ENCODE results near the gene TM4SF4.

TM4SF4 gene

DNA sequence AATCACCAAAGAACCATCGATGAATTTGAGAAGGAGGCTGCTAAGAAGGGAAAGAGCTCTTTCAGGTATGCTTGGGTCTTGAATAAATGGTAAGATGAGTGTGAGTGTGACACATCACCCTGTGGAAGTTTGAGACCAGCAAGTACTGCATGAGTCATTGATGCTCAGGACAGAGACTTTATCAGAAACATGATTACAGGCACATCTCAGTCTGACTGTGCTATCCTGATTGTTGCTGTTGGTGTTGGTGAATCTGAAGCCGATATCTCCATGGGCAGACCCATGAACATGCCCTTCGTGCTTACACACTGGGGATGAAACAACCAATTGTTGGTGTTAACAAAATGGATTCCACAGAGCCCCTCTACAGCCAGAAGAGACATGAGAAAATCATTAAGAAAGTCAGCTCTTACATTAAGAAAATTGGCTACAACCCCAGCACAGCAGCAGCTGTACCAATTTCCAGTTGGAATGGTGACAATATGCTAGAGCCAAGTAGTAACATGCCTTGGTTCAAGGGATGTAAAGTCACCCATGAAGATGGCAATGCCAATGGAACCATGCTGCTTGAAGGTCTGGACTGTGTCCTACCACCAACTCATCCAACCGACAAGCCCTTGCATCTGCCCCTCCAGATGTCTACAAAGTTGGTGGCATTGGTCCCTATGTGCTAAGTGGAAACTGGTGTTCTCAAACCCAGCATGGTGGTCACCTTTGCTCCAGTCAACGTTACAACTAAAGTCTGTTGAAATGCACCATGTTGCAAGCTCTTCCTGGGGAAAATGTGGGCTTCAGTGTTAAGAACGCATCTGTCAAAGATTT is 20.5 kb downstream of the TM4SF4 start:
- DNase-seq (ENCODE audit: low read depth): no peak
- no peak overlapping the region for H3K4me3 ChIP-seq (ENCODE audit: low read depth, low read length)
- in situ Hi-C loops (cut with HindIII; ENCODE audit: low sequenced_read_pairs): no loop called here
- TF ChIP-seq, protein P1, sequence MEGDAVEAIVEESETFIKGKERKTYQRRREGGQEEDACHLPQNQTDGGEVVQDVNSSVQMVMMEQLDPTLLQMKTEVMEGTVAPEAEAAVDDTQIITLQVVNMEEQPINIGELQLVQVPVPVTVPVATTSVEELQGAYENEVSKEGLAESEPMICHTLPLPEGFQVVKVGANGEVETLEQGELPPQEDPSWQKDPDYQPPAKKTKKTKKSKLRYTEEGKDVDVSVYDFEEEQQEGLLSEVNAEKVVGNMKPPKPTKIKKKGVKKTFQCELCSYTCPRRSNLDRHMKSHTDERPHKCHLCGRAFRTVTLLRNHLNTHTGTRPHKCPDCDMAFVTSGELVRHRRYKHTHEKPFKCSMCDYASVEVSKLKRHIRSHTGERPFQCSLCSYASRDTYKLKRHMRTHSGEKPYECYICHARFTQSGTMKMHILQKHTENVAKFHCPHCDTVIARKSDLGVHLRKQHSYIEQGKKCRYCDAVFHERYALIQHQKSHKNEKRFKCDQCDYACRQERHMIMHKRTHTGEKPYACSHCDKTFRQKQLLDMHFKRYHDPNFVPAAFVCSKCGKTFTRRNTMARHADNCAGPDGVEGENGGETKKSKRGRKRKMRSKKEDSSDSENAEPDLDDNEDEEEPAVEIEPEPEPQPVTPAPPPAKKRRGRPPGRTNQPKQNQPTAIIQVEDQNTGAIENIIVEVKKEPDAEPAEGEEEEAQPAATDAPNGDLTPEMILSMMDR (IDR thresholded peaks at IDR 0.05; ENCODE audit: low read depth, low read length, missing control alignments): no peak

- TF ChIP-seq, protein P1 (IDR thresholded peaks at IDR 0.05; ENCODE audit: low read depth, low read length, missing control alignments): no peak
- in situ Hi-C loops (cut with HindIII; ENCODE audit: low sequenced_read_pairs): no loop called here
- no peak for DNase-seq (ENCODE audit: low read depth)
- H3K4me3 ChIP-seq (ENCODE audit: low read depth, low read length): no peak overlapping the region
Measured at GRCh38 chr3:149495581-149496125, 21.2 kb downstream of the TM4SF4 start.

DNA sequence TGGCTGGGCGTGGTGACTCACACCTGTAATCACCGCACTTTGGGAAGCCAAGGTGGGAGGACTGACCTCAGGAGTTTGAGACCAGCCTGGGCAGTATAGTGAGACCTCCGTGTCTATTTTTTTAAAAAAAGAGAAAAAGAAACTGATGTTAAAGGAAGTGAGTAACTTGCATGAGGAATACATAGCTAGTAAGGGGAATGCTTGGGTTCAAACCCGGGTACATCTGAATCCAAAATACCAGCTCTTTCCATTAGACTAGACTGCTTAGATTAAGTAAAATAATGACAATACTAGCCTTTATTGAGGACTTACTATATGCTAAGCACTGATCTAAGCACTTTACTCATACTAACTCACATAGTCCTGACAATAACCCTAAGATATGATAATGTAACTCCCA is 22.4 kb downstream of the TM4SF4 start:
- no peak for DNase-seq (ENCODE audit: low read depth)
- TF ChIP-seq, protein P1 (IDR thresholded peaks at IDR 0.05; ENCODE audit: low read depth, low read length, missing control alignments): no peak
- H3K4me3 ChIP-seq (ENCODE audit: low read depth, low read length): no peak overlapping the region
- in situ Hi-C loops (cut with HindIII; ENCODE audit: low sequenced_read_pairs): no loop called here

GRCh38 chr3:149497966-149498670 is 23.6 kb downstream of the TM4SF4 start:
- in situ Hi-C loops (cut with HindIII; ENCODE audit: low sequenced_read_pairs): no loop called here

GRCh38 chr3:149501524-149501923 is 27.0 kb downstream of the TM4SF4 start:
- TF ChIP-seq, protein P1 (IDR thresholded peaks at IDR 0.05; ENCODE audit: low read depth, low read length, missing control alignments): no peak
- H3K4me3 ChIP-seq (ENCODE audit: low read depth, low read length): no peak overlapping the region
- DNase-seq (ENCODE audit: low read depth): peak; percentile 82
- in situ Hi-C loops (cut with HindIII; ENCODE audit: low sequenced_read_pairs): loop anchor here (25.0 kb wide), 1 partner anchor 236 kb away; no protein-coding TSS in a partner anchor

More at GRCh38 chr3:149497966-149498670, 23.6 kb downstream of the TM4SF4 start:
- no peak for DNase-seq (ENCODE audit: low read depth)
- TF ChIP-seq, protein P1 (IDR thresholded peaks at IDR 0.05; ENCODE audit: low read depth, low read length, missing control alignments): no peak
- no peak overlapping the region for H3K4me3 ChIP-seq (ENCODE audit: low read depth, low read length)

DNA sequence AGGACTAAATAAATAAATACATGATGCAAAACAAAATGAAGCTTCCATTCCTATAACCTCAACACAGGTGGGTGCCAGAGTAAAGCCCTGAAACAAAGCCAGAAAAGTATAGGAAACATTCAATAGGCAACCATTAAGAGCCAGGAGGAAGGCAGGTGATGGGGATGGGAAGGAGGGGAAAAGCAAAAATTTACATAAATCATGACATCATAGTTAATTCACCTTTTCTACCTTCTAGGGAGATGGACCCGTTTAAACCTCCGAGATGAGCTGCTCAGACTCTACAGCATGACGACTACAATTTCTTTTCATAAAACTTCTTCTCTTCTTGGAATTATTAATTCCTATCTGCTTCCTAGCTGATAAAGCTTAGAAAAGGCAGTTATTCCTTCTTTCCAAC is 27.9 kb downstream of the TM4SF4 start:
- H3K4me3 ChIP-seq (ENCODE audit: low read depth, low read length): no peak overlapping the region
- in situ Hi-C loops (cut with HindIII; ENCODE audit: low sequenced_read_pairs): loop anchor here (25.0 kb wide), 1 partner anchor 235 kb away; no protein-coding TSS in a partner anchor
- TF ChIP-seq, protein P1 (IDR thresholded peaks at IDR 0.05; ENCODE audit: low read depth, low read length, missing control alignments): no peak
- no peak for DNase-seq (ENCODE audit: low read depth)

Data from astrocyte of the cerebellum (primary cell).